CD14-positive monocyte (primary cell): Measurements from ENCODE around the gene CFHR1. TPM values are rescaled to one million over a fixed set of nuclear protein-coding genes. Genes with fewer than 3 reads are reported as not detected.
"Not testable (repeated sequence)": the region's sequence is repeated elsewhere in the genome, so short reads cannot be mapped to it uniquely, and the experiment has no call there.

Source experiments
- DNase-seq, 3 donors: peaks; one replicate each; pipeline ENCODE4 v3.0.0-alpha.2; 2011 to 2022
- H2AFZ ChIP-seq: 2 replicates; pipeline ENCODE4 v1.6.0; 2012; ENCODE audit warnings: mild to moderate bottlenecking, low read depth, low read length, inconsistent platforms; ENCODE audit not compliant: insufficient read depth, poor library complexity, severe bottlenecking
- H3K27ac ChIP-seq, 2 donors: 1 replicate in 1 of 2; 2 replicates in 1 of 2; pipeline ENCODE4 v1.5.1; 2012 to 2013; ENCODE audit warnings: low read length in 2 of 2, control low read depth in 1 of 2, inconsistent platforms in 1 of 2, low read depth in 1 of 2, mild to moderate bottlenecking in 1 of 2
- H3K27me3 ChIP-seq, 2 donors: one replicate each; pipeline versions ENCODE4 v1.6.0 to v1.6.1; 2011 to 2013; ENCODE audit warnings: low read length in 2 of 2; ENCODE audit not compliant: control insufficient read depth in 2 of 2, insufficient read depth in 2 of 2
- H3K36me3 ChIP-seq, 2 donors: replicated peaks in 1 of 2; 1 replicate in 1 of 2; 2 replicates in 1 of 2; pipeline versions ENCODE4 v1.5.1 to v1.6.1; 2012 to 2013; ENCODE audit warnings: low read length in 2 of 2, control low read depth in 1 of 2, inconsistent platforms in 1 of 2, mild to moderate bottlenecking in 1 of 2; ENCODE audit not compliant: insufficient read depth in 2 of 2, control insufficient read depth in 1 of 2
- H3K4me1 ChIP-seq, 2 donors: 1 replicate in 1 of 2; 2 replicates in 1 of 2; pipeline versions ENCODE4 v1.5.1 to v1.6.1; 2012 to 2013; ENCODE audit warnings: low read length in 2 of 2, control low read depth in 1 of 2, inconsistent platforms in 1 of 2, mild to moderate bottlenecking in 1 of 2, moderate library complexity in 1 of 2; ENCODE audit not compliant: insufficient read depth in 2 of 2, control insufficient read depth in 1 of 2
- H3K4me2 ChIP-seq: replicated peaks from 2 replicates; pipeline ENCODE3; 2012; ENCODE audit warnings: low read length, moderate library complexity, mild to moderate bottlenecking; ENCODE audit not compliant: poor library complexity, severe bottlenecking; ENCODE audit errors: extremely low read depth
- H3K4me3 ChIP-seq, 3 experiments: fragments of 200-600 bp in 1 of 3; sonication (generic) in 1 of 3; replicated peaks in 1 of 3; 1 replicate in 2 of 3; 2 replicates in 1 of 3; pipeline ENCODE4 v1.5.1; 2011 to 2013; ENCODE audit warnings: low read length in 3 of 3, mild to moderate bottlenecking in 3 of 3, control low read depth in 2 of 3, low read depth in 2 of 3, inconsistent platforms in 1 of 3, moderate library complexity in 1 of 3
- H3K79me2 ChIP-seq: 2 replicates; pipeline ENCODE4 v1.6.0; 2012; ENCODE audit warnings: mild to moderate bottlenecking, control low read depth, inconsistent platforms, low read length, moderate library complexity; ENCODE audit not compliant: insufficient read depth
- H3K9ac ChIP-seq: 2 replicates; pipeline ENCODE4 v1.6.0; 2017; ENCODE audit warnings: low read length, mild to moderate bottlenecking; ENCODE audit not compliant: insufficient read depth, poor library complexity, severe bottlenecking
- H3K9me3 ChIP-seq, 2 donors: replicated peaks in 1 of 2; 1 replicate in 1 of 2; 2 replicates in 1 of 2; pipeline versions ENCODE4 v1.5.1 to v1.6.1; 2012 to 2013; ENCODE audit warnings: low read length in 2 of 2, control low read depth in 1 of 2; ENCODE audit not compliant: control insufficient read depth in 1 of 2, insufficient read depth in 1 of 2
- H4K20me1 ChIP-seq: 2 replicates; pipeline ENCODE4 v1.6.0; 2012; ENCODE audit warnings: mild to moderate bottlenecking, low read length, control low read depth, moderate library complexity; ENCODE audit not compliant: insufficient read depth
- H3K27ac Mint-ChIP-seq, 7 donors: one replicate each; pipeline ENCODE4 v1.8.0; 2020; ENCODE audit warnings: mild to moderate bottlenecking in 7 of 7, mixed read lengths in 7 of 7, moderate library complexity in 6 of 7, inconsistent platforms in 2 of 7
- H3K27me3 Mint-ChIP-seq, 3 donors: one replicate each; pipeline ENCODE4 v1.8.0; 2021 to 2022; ENCODE audit warnings: low read depth in 3 of 3, mild to moderate bottlenecking in 3 of 3, mixed read lengths in 3 of 3, moderate library complexity in 3 of 3, inconsistent platforms in 1 of 3
- H3K36me3 Mint-ChIP-seq, 2 donors: one replicate each; pipeline ENCODE4 v1.8.0; 2020; ENCODE audit warnings: mixed read lengths in 2 of 2, inconsistent platforms in 1 of 2, mild to moderate bottlenecking in 1 of 2
- H3K4me1 Mint-ChIP-seq: one replicate; pipeline ENCODE4 v1.8.0; 2020; ENCODE audit warnings: mild to moderate bottlenecking, mixed read lengths
- H3K4me3 Mint-ChIP-seq, 2 donors: one replicate each; pipeline ENCODE4 v1.8.0; 2020; ENCODE audit warnings: mild to moderate bottlenecking in 2 of 2, mixed read lengths in 2 of 2, moderate library complexity in 1 of 2
- H3K9me3 Mint-ChIP-seq, 7 donors: one replicate each; pipeline ENCODE4 v1.8.0; 2020 to 2022; ENCODE audit warnings: mixed read lengths in 7 of 7, mild to moderate bottlenecking in 6 of 7, moderate library complexity in 6 of 7, inconsistent platforms in 2 of 7
- WGBS: methylation state at CpG from one replicate; pipeline ENCODE4 v1.1.5; 2013; ENCODE audit warnings: missing lambda C conversion rate; ENCODE audit not compliant: insufficient coverage; 5-methylcytosine and 5-hydroxymethylcytosine counted together
- intact Hi-C, 2 donors: fragments of 100-400 bp; cut with micrococcal nuclease; formaldehyde crosslinking; loops; one replicate each; pipeline versions ENCODE4 v1.15.0 to v1.15.1; 2023
- polyA plus RNA-seq, 3 donors: library from polyadenylated mRNA; depleted of rRNA in 1 of 3; unstranded in 2 of 3; stranded (reverse) in 1 of 3; fragments of 300-500 nt in 2 of 3; fragments of >200 nt in 1 of 3; fragmentation: Illumina TruSeq in 2 of 3; gene quantifications; 1 replicate in 2 of 3; 2 replicates in 1 of 3; pipeline ENCODE4 v1.2.3, GENCODE V29; 2012 to 2021
- TF ChIP-seq, protein P1 (sequence below): fragments of 200-600 bp; IDR thresholded peaks from one replicate; pipeline ENCODE4 v1.8.0; 2022; ENCODE audit warnings: antibody characterized with exemption, mild to moderate bottlenecking

Gene CFHR1
- polyA plus RNA-seq, 3 donors = not detected

DNA sequence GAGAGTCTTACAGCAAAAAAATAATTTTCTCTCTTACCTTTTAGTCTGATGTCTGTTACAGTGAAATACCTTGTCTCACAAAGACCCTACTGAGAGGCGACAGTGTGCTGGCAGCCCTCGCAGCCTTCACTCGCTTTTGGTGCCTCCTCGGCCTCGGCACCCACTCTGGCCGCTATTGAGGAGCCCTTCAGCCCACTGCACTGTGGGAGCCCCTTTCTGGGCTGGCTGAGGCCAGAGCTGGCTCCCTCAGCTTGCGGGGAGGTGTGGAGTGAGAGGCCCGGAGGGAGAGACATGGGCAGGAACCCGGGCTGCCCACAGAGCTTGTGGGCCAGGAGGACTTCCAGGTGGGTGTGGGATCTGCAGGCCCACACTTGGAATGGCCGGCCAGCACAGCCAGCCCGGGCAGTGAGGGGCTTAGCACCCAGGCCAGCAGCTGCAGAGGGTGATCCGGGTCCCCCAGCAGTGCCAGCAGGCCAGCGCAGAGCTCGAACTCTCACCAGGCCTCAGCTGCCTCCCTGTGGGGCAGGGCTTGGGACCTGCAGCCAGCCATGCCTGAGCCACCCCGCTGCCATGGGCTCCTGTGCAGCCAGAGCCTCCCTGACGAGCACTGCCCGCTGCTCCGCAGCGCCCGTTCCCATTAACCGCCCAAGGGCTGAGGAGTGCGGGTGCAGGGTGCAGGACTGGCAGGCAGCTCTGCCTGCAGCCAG, 10.8 kb upstream of the CFHR1 start:
- no peaks in the 10 kb centered on the region for H3K27me3 ChIP-seq
- no peak overlapping the region for H3K4me3 ChIP-seq
- no peak overlapping the region for H3K4me3 Mint-ChIP-seq
- no peak overlapping the region for H3K9ac ChIP-seq
- H3K27ac ChIP-seq = no peak overlapping the region
- no peaks in the 10 kb centered on the region for H3K4me1 Mint-ChIP-seq
- H3K36me3 ChIP-seq = no peaks in the 10 kb centered on the region
- peaks cover 0 to 3% of the 10 kb centered on the region in 2 donors for H3K9me3 ChIP-seq
- H3K36me3 Mint-ChIP-seq = no peaks in the 10 kb centered on the region
- no peak overlapping the region for H3K27ac Mint-ChIP-seq
- no peaks in the 10 kb centered on the region for H3K27me3 Mint-ChIP-seq
- H3K4me1 ChIP-seq = no peaks in the 10 kb centered on the region
- no peak overlapping the region for H3K4me2 ChIP-seq
- no peak for DNase-seq
- peaks cover 0 to 7% (median 3%) of the 10 kb centered on the region in 7 donors for H3K9me3 Mint-ChIP-seq
- no peak overlapping the region for H2AFZ ChIP-seq
- whole genome bisulfite sequencing = 95% methylated on average over 18 of the region's 22 CpGs
- no peaks in the 10 kb centered on the region for H4K20me1 ChIP-seq
- intact Hi-C loops = no loop called here
- TF ChIP-seq, protein P1, sequence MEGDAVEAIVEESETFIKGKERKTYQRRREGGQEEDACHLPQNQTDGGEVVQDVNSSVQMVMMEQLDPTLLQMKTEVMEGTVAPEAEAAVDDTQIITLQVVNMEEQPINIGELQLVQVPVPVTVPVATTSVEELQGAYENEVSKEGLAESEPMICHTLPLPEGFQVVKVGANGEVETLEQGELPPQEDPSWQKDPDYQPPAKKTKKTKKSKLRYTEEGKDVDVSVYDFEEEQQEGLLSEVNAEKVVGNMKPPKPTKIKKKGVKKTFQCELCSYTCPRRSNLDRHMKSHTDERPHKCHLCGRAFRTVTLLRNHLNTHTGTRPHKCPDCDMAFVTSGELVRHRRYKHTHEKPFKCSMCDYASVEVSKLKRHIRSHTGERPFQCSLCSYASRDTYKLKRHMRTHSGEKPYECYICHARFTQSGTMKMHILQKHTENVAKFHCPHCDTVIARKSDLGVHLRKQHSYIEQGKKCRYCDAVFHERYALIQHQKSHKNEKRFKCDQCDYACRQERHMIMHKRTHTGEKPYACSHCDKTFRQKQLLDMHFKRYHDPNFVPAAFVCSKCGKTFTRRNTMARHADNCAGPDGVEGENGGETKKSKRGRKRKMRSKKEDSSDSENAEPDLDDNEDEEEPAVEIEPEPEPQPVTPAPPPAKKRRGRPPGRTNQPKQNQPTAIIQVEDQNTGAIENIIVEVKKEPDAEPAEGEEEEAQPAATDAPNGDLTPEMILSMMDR = no peak
- no peaks in the 10 kb centered on the region for H3K79me2 ChIP-seq

DNA sequence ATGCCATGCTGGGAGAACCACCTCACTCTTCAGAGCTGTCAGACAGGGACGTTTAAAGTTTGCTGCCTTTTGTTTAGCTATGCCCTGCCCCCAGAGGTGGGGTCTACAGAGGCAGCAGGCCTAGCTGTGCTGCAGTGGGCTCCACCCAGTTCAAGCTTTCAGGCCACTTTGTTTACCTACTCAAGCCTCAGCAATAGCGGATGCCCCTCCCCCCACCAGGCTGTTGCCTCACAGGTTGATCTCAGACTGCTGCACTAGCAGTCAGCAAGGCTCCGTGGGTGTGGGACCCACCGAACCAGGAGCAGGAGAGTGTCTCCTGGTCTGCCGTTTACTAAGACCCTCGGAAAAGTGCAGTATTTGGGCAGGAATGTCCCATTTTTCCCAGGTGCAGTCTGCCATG, 2.1 kb upstream of the CFHR1 start:
- intact Hi-C loops, H3K4me3 Mint-ChIP-seq, H3K79me2 ChIP-seq, H3K9me3 ChIP-seq, H4K20me1 ChIP-seq, H3K27ac Mint-ChIP-seq, H3K27me3 ChIP-seq, H3K4me1 Mint-ChIP-seq, H3K27ac ChIP-seq, H2AFZ ChIP-seq, H3K4me2 ChIP-seq, H3K9ac ChIP-seq, H3K4me3 ChIP-seq, H3K36me3 ChIP-seq, H3K4me1 ChIP-seq, H3K36me3 Mint-ChIP-seq, H3K27me3 Mint-ChIP-seq, DNase-seq: not testable (repeated sequence)
- WGBS = 64% methylated on average over 3 of the region's 6 CpGs
- H3K9me3 Mint-ChIP-seq = peaks cover 0 to 13% (median 3%) of the 10 kb centered on the region in 7 donors
